Measurements from ENCODE around the gene ZNFX1. TPM values are rescaled to one million over a fixed set of nuclear protein-coding genes. Genes with fewer than 3 reads are reported as not detected.

The ZNFX1 gene
- total and polyA plus RNA-seq, 11 donors, result 6.4 to 55.8 (median 26.4) TPM

- ATAC-seq (no peak), DNase-seq (no peak)
- 91 to 94% (median 92%) methylated on average over 9 of the region's 9 CpGs for whole genome bisulfite sequencing, 4 donors
- Histone ChIP-seq H3K36me3 (peaks cover 25 to 97% (median 86%) of the 10 kb centered on the region in 9 donors), H3K9me3 (peaks cover 0 to 82% (median 41%) of the 10 kb centered on the region in 12 donors), H3K4me1 (peaks cover 13 to 64% (median 30%) of the 10 kb centered on the region in 12 donors), H3K27me3 (no peaks in the 10 kb centered on the region), H3K27ac (no peak overlapping the region), H3K4me3 (no peak overlapping the region)
- intact Hi-C loops (cut with DNase I), result no loop called here
- TF ChIP-seq POLR2A (IDR thresholded peaks at IDR 0.05) (no peak), CTCF (IDR thresholded peaks at IDR 0.05) (no peak)
Observed at GRCh38 chr20:49283176-49283702, 5.4 kb upstream of the ZNFX1 start.

- Histone ChIP-seq H3K27me3 (no peaks in the 10 kb centered on the region), H3K4me3 (peak overlapping the region in 1 of 12 donors; percentile 13), H3K36me3 (peaks cover 25 to 91% (median 80%) of the 10 kb centered on the region in 9 donors), H3K4me1 (peaks cover 13 to 58% (median 30%) of the 10 kb centered on the region in 12 donors), H3K9me3 (peaks cover 0 to 79% (median 39%) of the 10 kb centered on the region in 12 donors), H3K27ac (no peak overlapping the region)
- DNase-seq, result no peak
- intact Hi-C loops (cut with DNase I), result no loop called here
- ATAC-seq, result no peak
- 76 to 86% (median 79%) methylated on average over 20 of the region's 20 CpGs for WGBS, 4 donors
- TF ChIP-seq POLR2A (IDR thresholded peaks at IDR 0.05) (no peak), CTCF (IDR thresholded peaks at IDR 0.05) (no peak)
Observed at GRCh38 chr20:49282584-49283171, 4.8 kb upstream of the ZNFX1 start.

- WGBS, 4 donors, result 79 to 92% (median 82%) methylated on average over 9 of the region's 9 CpGs
- H3K27ac ChIP-seq, result peak overlapping the region in 1 of 12 donors; percentile 21
- ATAC-seq (no peak), DNase-seq (no peak)
- peaks cover 0 to 72% (median 32%) of the 10 kb centered on the region in 12 donors for H3K9me3 ChIP-seq
- no peaks in the 10 kb centered on the region for H3K27me3 ChIP-seq
- TF ChIP-seq POLR2A (IDR thresholded peaks at IDR 0.05) (no peak), CTCF (IDR thresholded peaks at IDR 0.05) (no peak)
- peak overlapping the region in 1 of 12 donors; percentile 79 for H3K4me3 ChIP-seq
- peaks cover 13 to 57% (median 31%) of the 10 kb centered on the region in 12 donors for H3K4me1 ChIP-seq
- peaks cover 21 to 84% (median 73%) of the 10 kb centered on the region in 9 donors for H3K36me3 ChIP-seq
- intact Hi-C loops (cut with DNase I), result no loop called here
Observed at GRCh38 chr20:49281913-49282467, 4.1 kb upstream of the ZNFX1 start.

All from heart left ventricle (tissue), 16 donors.